WTC11 (cell line): Measurements from ENCODE around the gene PCSK7. TPM values are rescaled to one million over a fixed set of nuclear protein-coding genes. Genes with fewer than 3 reads are reported as not detected.

Experiments
- ATAC-seq: fragments of 200-7000 bp; cut with Tn5 transposase; 2 replicates; pipeline ENCODE4 v1.10.0; 2021; ENCODE audit warnings: mild to moderate bottlenecking, moderate library complexity
- CTCF ChIA-PET: fragments of 300-600 bp; sonication (Branson Sonifier 250); formaldehyde crosslinking; loops from one replicate; lab custom pipeline; 2021; ENCODE audit warnings: antibody characterized with exemption; lab: Charles Lee
- POLR2A ChIA-PET: fragments of 350-600 bp; sonication (Branson Sonifier 250); formaldehyde crosslinking; loops from one replicate; lab custom pipeline; 2021; ENCODE audit warnings: antibody characterized with exemption; lab: Charles Lee
- DNase-seq: peaks from one replicate; pipeline ENCODE4 v3.0.0; 2021; ENCODE audit warnings: low spot score
- H3K27ac Mint-ChIP-seq: 2 replicates; pipeline ENCODE4 v1.8.0; 2021; ENCODE audit warnings: mixed read lengths
- H3K27me3 Mint-ChIP-seq: 2 replicates; pipeline ENCODE4 v1.8.0; 2021; ENCODE audit warnings: low read depth, mild to moderate bottlenecking, moderate library complexity, mixed read lengths
- H3K36me3 Mint-ChIP-seq: 2 replicates; pipeline ENCODE4 v1.8.0; 2021; ENCODE audit warnings: mixed read lengths
- H3K4me1 Mint-ChIP-seq: 2 replicates; pipeline ENCODE4 v1.8.0; 2022; ENCODE audit warnings: mixed read lengths
- H3K4me3 Mint-ChIP-seq: 2 replicates; pipeline ENCODE4 v1.8.0; 2021; ENCODE audit warnings: mild to moderate bottlenecking, moderate library complexity, mixed read lengths
- H3K9me3 Mint-ChIP-seq: 2 replicates; pipeline ENCODE4 v1.8.0; 2021; ENCODE audit warnings: mixed read lengths
- AFF4 ChIP-seq: sonication (generic); formaldehyde crosslinking; IDR thresholded peaks from 2 replicates; pipeline ENCODE4 v1.8.1; 2023; ENCODE audit warnings: mild to moderate bottlenecking, missing genetic modification reagents, borderline replicate concordance
- CTCF ChIP-seq: fragments of 200-600 bp; IDR thresholded peaks from 2 replicates; pipeline ENCODE4 v1.8.0; 2022; ENCODE audit warnings: antibody characterized with exemption
- EMX1 ChIP-seq: fragments of 250-450 bp; sonication (Bioruptor Pico); IDR thresholded peaks from 2 replicates; pipeline ENCODE4 v1.8.0; 2021; ENCODE audit warnings: mild to moderate bottlenecking
- GTF2I ChIP-seq: fragments of 250-450 bp; sonication (Bioruptor Pico); conservative IDR thresholded peaks from 2 replicates; pipeline ENCODE4 v1.4.0; 2021; ENCODE audit warnings: mild to moderate bottlenecking
- HMGA2 ChIP-seq: fragments of 250-450 bp; sonication (Bioruptor Pico); IDR thresholded peaks from 2 replicates; pipeline ENCODE4 v1.4.0; 2021; ENCODE audit warnings: mild to moderate bottlenecking, moderate library complexity
- NFATC4 ChIP-seq: fragments of 250-450 bp; sonication (Bioruptor Pico); IDR thresholded peaks from 2 replicates; pipeline ENCODE4 v1.9.0; 2021; ENCODE audit warnings: mild to moderate bottlenecking
- PRDM15 ChIP-seq: sonication (generic); formaldehyde crosslinking; IDR thresholded peaks from 2 replicates; pipeline ENCODE4 v1.8.0; 2022; ENCODE audit warnings: missing genetic modification reagents
- PRRX2 ChIP-seq: fragments of 250-450 bp; sonication (Bioruptor Pico); IDR thresholded peaks from 2 replicates; pipeline ENCODE4 v1.8.0; 2021; ENCODE audit warnings: mild to moderate bottlenecking
- ZNF232 ChIP-seq: sonication (generic); formaldehyde crosslinking; IDR thresholded peaks from 2 replicates; pipeline ENCODE4 v1.8.0; 2022; ENCODE audit warnings: mild to moderate bottlenecking, missing genetic modification reagents
- ZNF671 ChIP-seq: fragments of 250-450 bp; sonication (Bioruptor Pico); IDR thresholded peaks from 2 replicates; pipeline ENCODE4 v1.8.0; 2021; ENCODE audit warnings: mild to moderate bottlenecking
- total RNA-seq: library from RNA; stranded (reverse); gene quantifications from 3 replicates; pipeline ENCODE4 v1.2.3, GENCODE V29; 2021
- TF ChIP-seq, protein P1 (sequence below): sonication (generic); formaldehyde crosslinking; IDR thresholded peaks from 2 replicates; pipeline ENCODE4 v1.8.1; 2023; ENCODE audit warnings: mild to moderate bottlenecking, moderate library complexity, missing genetic modification reagents
- TF ChIP-seq, protein P2 (sequence below): sonication (generic); formaldehyde crosslinking; IDR thresholded peaks from 2 replicates; pipeline ENCODE4 v1.8.0; 2022; ENCODE audit warnings: mild to moderate bottlenecking, missing genetic modification reagents
- TF ChIP-seq, protein P3 (sequence below): fragments of 250-450 bp; sonication (Bioruptor Pico); IDR thresholded peaks from 2 replicates; pipeline ENCODE4 v1.9.0; 2021; ENCODE audit warnings: moderate library complexity, mild to moderate bottlenecking, inconsistent platforms, borderline replicate concordance

PCSK7 gene
- total RNA-seq, 1 experiment from 2014 or later, result 48.9 TPM

GRCh38 chr11:117199053-117199915 is 32.6 kb downstream of the PCSK7 start, which contains the start of gene TAGLN (continued):
- TF ChIP-seq AFF4 (CRISPR knock-in tag), result no peak
- TF ChIP-seq HMGA2, result no peak
- peak; percentile 51; the same call in 1 of the 2 replicates for TF ChIP-seq EMX1
- TF ChIP-seq ZNF232 (CRISPR knock-in tag), result no peak
- TF ChIP-seq, protein P1, sequence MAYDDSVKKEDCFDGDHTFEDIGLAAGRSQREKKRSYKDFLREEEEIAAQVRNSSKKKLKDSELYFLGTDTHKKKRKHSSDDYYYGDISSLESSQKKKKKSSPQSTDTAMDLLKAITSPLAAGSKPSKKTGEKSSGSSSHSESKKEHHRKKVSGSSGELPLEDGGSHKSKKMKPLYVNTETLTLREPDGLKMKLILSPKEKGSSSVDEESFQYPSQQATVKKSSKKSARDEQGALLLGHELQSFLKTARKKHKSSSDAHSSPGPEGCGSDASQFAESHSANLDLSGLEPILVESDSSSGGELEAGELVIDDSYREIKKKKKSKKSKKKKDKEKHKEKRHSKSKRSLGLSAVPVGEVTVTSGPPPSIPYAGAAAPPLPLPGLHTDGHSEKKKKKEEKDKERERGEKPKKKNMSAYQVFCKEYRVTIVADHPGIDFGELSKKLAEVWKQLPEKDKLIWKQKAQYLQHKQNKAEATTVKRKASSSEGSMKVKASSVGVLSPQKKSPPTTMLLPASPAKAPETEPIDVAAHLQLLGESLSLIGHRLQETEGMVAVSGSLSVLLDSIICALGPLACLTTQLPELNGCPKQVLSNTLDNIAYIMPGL (CRISPR knock-in tag), result no peak

DNA sequence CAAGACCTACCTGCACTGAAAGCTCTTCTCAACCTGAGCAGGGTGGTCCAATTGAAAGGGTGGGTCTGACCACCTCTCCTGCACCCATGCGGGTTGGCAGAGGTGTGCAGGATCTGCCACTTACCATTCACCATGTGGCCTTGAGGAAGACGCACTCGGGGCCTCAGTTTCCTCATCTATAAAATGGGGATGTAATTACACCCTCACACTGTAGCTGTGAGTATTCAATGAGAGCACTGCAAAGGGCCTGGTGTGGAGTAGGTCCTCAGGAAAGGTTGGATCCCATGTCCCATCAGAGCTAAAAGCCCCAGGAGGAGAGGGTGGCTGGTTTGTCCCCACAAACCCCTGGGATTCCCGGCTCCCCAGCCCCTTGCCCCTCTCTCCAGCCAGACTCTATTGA is 33.3 kb downstream of the PCSK7 start:
- POLR2A ChIA-PET, result interaction anchor here (1.8 kb wide), 1 partner anchor 20 kb away, joined by 4 read pairs; the partner anchor contains the start of gene SIDT2
- no peak for DNase-seq
- Mint-ChIP-seq H3K4me3 (peak overlapping the region; percentile 63), H3K36me3 (no peaks in the 10 kb centered on the region), H3K9me3 (no peaks in the 10 kb centered on the region), H3K27ac (peak overlapping the region; percentile 40), H3K27me3 (no peaks in the 10 kb centered on the region; the same call in 1 of the 2 replicates), H3K4me1 (peaks cover 36% of the 10 kb centered on the region)
- TF ChIP-seq, protein P2, sequence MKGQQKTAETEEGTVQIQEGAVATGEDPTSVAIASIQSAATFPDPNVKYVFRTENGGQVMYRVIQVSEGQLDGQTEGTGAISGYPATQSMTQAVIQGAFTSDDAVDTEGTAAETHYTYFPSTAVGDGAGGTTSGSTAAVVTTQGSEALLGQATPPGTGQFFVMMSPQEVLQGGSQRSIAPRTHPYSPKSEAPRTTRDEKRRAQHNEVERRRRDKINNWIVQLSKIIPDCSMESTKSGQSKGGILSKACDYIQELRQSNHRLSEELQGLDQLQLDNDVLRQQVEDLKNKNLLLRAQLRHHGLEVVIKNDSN, result no peak
- TF ChIP-seq NFATC4 (CRISPR knock-in tag), result 0 out of 2 replicates have a peak, but pooled peaks have one; percentile 75
- TF ChIP-seq GTF2I, result peak; percentile 71; the same call in 1 of the 2 replicates
- no peak for ATAC-seq
- CTCF ChIA-PET, result interaction anchor here (0.5 to 3.2 kb wide), 6 partner anchors 17 to 408 kb away, joined by 3 to 12 read pairs (median 4); partner anchors contain the start of genes APOA5 and BACE1

DNA sequence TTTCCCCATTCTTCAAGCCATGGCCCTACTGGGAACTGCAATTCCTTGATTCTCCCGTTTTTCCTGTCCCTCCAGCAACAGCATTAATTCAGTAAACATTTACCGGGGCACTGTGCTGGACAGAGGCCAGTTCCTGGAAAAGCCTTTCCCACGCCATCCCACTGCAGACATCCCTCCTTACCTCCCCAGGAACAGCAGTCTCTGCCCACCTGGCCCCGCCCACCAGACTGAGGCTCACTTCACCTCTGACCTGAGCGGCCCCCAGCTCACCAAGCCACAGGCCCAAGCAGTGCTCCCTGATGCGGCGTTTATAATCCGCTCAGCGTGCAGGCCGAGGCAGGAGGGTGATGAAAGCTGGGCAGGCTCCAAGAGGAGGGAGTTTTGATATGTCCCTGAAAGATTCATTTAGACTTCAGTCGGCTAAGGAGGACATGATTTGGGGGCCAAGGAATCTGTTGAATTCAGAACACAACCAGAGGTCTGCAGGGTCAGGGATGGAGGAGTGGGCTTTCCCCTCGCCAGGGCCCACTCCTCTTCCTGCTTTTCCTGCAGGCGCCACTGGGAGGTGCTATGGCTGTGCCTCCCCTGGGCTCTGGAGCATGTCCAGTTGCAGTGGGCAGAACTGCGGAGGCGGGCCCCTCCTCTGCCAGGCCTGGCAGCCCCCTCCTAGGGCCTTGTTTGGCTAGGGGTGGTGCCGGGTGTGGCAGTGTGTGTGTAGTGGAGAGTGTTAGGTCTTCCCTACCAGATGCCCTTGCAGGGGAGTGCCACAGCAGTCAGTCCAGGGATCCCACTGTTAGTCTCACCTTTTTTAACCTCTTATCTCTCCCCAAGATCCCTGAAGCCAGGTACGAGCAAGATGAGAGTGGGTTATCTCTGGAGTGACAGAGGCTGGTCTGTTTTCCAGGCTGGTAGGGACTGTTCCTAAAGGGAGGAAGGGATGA is 34.1 kb downstream of the PCSK7 start:
- H3K9me3 Mint-ChIP-seq, result no peaks in the 10 kb centered on the region
- ChIA-PET CTCF (interaction anchor here (0.7 to 5.9 kb wide), 11 partner anchors 12 to 455 kb away, joined by 3 to 48 read pairs (median 4); partner anchors contain the start of genes BACE1 and SIDT2), POLR2A (interaction anchor here (2.0 kb wide), 1 partner anchor 19 kb away, joined by 10 read pairs; the partner anchor contains the start of gene SIDT2)
- H3K36me3 Mint-ChIP-seq, result no peaks in the 10 kb centered on the region
- H3K4me3 Mint-ChIP-seq, result peak overlapping the region; percentile 25
- H3K4me1 Mint-ChIP-seq, result peaks cover 36% of the 10 kb centered on the region
- H3K27ac Mint-ChIP-seq, result peak overlapping the region; percentile 86
- H3K27me3 Mint-ChIP-seq, result no peaks in the 10 kb centered on the region; the same call in 1 of the 2 replicates
- ATAC-seq, result peak; percentile 62
- DNase-seq, result peak; percentile 86
- TF ChIP-seq, protein P3, sequence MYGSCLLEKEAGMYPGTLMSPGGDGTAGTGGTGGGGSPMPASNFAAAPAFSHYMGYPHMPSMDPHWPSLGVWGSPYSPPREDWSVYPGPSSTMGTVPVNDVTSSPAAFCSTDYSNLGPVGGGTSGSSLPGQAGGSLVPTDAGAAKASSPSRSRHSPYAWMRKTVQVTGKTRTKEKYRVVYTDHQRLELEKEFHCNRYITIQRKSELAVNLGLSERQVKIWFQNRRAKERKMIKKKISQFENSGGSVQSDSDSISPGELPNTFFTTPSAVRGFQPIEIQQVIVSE (CRISPR knock-in tag), result no peak
- TF ChIP-seq CTCF, result peak; percentile 47
- TF ChIP-seq PRDM15 (CRISPR knock-in tag), result no peak
- 0 out of 2 replicates have a peak, but pooled peaks have one; percentile 30 for TF ChIP-seq PRRX2 (CRISPR knock-in tag)
- TF ChIP-seq, protein P1 (CRISPR knock-in tag), result peak; percentile 65; the same call in 1 of the 2 replicates
- 0 out of 2 replicates have a peak, but pooled peaks have one; percentile 57 for TF ChIP-seq ZNF671
